Peyer's patch (tissue), 4 donors: ENCODE measurements around the gene FAM120B. TPM values are rescaled to one million over a fixed set of nuclear protein-coding genes. Genes with fewer than 3 reads are reported as not detected.

Experiments used
- DNase-seq, 3 donors: peaks; one replicate each; pipeline ENCODE4 v3.0.0-alpha.2; 2017 to 2019
- H3K27ac ChIP-seq, 4 donors: fragments of 200-600 bp; sonication (generic); one replicate each; pipeline ENCODE4 v1.5.1; 2016 to 2019
- H3K27me3 ChIP-seq, 2 donors: fragments of 200-600 bp; sonication (generic); one replicate each; pipeline ENCODE4 v1.5.1; 2019
- H3K36me3 ChIP-seq, 3 donors: fragments of 200-600 bp; sonication (generic); one replicate each; pipeline ENCODE4 v1.5.1; 2016 to 2019
- H3K4me1 ChIP-seq, 4 donors: fragments of 200-600 bp; sonication (generic); one replicate each; pipeline ENCODE4 v1.5.1; 2016 to 2019
- H3K4me3 ChIP-seq, 4 donors: fragments of 200-600 bp; sonication (generic); 1 replicate in 3 of 4; 2 replicates in 1 of 4; pipeline ENCODE4 v1.5.1; 2016 to 2019; ENCODE audit warnings: mild to moderate bottlenecking in 1 of 4
- H3K9me3 ChIP-seq, 4 donors: fragments of 200-600 bp; sonication (generic); one replicate each; pipeline ENCODE4 v1.5.1; 2016 to 2019; ENCODE audit warnings: mild to moderate bottlenecking in 1 of 4
- POLR2A ChIP-seq, 2 donors: fragments of 450-650 bp; IDR thresholded peaks; one replicate each; pipeline ENCODE4 v1.5.1; 2017; ENCODE audit warnings: antibody characterized with exemption in 2 of 2, mild to moderate bottlenecking in 2 of 2, moderate library complexity in 2 of 2
- total RNA-seq, 4 donors: library from RNA; depleted of rRNA; stranded (reverse); fragments of >200 nt; gene quantifications; one replicate each; pipeline ENCODE4 v1.1.0, GENCODE V29; 2016
- TF ChIP-seq, protein P1 (sequence below), 6 experiments: fragments of 450-650 bp in 4 of 6; fragments of 200-600 bp in 2 of 6; sonication (generic) in 1 of 6; IDR thresholded peaks; one replicate each; pipeline ENCODE4 v1.5.1; 2017 to 2019; ENCODE audit warnings: antibody characterized with exemption in 6 of 6, mild to moderate bottlenecking in 3 of 6, moderate library complexity in 1 of 6

Gene FAM120B
- total RNA-seq, 4 donors from 2014 or later: 22.1 to 50.3 (median 38.1) TPM

DNA sequence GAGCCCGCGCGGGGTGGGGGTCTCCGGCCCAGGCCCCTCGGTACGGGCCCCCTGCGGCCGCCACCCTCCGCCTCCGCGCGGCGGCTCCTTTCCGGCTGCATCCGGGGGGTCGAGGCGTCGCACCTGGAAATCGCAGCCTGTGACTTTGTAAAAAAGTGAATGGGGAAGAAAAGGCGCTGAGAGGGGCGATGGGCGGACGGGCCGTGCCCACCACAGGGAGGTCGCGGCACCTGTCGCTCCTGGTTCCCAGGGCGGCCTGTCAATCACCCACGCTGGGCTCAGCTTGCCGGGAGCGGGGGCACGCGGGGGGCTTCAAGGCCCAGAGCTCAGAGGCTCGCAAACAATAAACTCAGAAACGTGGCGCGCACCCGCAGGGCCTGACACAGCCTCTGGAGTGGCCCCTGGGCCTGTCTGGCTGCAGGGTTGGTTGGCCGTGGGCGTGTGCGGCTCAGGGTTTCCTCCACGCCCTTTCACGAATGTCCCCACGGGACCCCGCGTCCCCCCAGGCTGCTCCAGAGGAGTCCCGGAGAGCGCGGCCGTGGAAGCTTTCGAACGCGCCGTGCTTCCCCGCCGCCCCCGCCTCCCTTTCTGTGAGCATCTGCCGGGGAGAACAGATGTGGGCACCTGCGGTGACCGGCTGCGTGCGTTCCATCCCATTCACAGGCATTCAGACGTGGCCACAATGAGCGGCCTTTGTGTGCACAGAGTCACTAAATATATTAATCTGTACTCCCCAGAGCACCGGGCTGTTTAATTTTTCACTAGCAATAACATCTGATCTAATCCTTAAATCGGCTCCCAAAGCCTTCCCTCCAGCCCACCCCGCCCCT is 9.6 kb upstream of the FAM120B start:
- Histone ChIP-seq H3K9me3 (no peaks in the 10 kb centered on the region), H3K4me3 (peak overlapping the region in 3 of 4 donors; percentile 51 to 60 (median 56)), H3K27me3 (peaks cover 0 to 38% of the 10 kb centered on the region in 2 donors), H3K36me3 (no peaks in the 10 kb centered on the region), H3K27ac (peak overlapping the region; percentile 14 to 72 (median 58)), H3K4me1 (peaks cover 4 to 35% (median 18%) of the 10 kb centered on the region in 4 donors)
- TF ChIP-seq, protein P1, sequence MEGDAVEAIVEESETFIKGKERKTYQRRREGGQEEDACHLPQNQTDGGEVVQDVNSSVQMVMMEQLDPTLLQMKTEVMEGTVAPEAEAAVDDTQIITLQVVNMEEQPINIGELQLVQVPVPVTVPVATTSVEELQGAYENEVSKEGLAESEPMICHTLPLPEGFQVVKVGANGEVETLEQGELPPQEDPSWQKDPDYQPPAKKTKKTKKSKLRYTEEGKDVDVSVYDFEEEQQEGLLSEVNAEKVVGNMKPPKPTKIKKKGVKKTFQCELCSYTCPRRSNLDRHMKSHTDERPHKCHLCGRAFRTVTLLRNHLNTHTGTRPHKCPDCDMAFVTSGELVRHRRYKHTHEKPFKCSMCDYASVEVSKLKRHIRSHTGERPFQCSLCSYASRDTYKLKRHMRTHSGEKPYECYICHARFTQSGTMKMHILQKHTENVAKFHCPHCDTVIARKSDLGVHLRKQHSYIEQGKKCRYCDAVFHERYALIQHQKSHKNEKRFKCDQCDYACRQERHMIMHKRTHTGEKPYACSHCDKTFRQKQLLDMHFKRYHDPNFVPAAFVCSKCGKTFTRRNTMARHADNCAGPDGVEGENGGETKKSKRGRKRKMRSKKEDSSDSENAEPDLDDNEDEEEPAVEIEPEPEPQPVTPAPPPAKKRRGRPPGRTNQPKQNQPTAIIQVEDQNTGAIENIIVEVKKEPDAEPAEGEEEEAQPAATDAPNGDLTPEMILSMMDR (IDR thresholded peaks at IDR 0.05): no peak
- TF ChIP-seq POLR2A (IDR thresholded peaks at IDR 0.05): no peak
- no peak for DNase-seq

DNA sequence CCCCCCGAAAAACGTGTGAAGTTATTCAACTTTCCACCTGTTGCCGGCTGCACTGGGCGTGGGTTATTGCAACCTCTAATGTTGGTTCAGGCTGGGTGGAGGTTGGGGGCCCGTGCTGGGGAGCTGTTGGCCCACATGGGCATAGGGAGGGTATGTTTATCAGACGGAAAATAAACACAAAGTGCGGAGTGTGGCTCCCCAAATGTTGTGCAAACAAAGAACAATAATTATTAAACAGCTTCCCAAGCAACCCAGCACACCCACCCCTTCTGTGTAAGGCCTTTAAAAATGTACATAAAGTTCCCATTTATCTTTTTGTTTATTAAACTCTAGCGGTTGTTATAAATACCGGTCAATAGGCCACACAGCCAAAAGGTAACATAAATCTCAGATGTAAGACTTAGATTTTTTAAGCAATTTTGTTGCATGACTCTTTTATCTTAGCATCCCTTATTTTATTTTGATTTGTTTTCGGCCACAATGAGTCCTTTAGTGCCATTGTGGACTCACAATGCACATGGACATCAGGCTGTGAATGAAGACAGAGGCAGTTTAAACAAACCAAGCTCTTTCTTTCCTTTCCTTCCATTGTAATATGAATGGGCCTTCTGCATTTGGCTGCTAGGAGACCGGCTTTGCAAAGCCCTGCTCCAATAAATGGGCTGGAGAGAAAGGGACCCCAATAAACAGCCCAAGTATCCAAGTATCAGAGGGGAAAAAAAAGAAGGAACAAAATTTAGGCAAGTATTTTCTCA is 8.8 kb upstream of the FAM120B start:
- TF ChIP-seq POLR2A (IDR thresholded peaks at IDR 0.05): no peak
- TF ChIP-seq, protein P1 (IDR thresholded peaks at IDR 0.05): no peak
- Histone ChIP-seq H3K27me3 (peaks cover 0 to 34% of the 10 kb centered on the region in 2 donors), H3K27ac (peak overlapping the region in 3 of 4 donors; percentile 52 to 72 (median 65)), H3K36me3 (no peaks in the 10 kb centered on the region), H3K4me3 (no peak overlapping the region), H3K4me1 (peaks cover 4 to 27% (median 18%) of the 10 kb centered on the region in 4 donors), H3K9me3 (no peaks in the 10 kb centered on the region)
- no peak for DNase-seq

DNA sequence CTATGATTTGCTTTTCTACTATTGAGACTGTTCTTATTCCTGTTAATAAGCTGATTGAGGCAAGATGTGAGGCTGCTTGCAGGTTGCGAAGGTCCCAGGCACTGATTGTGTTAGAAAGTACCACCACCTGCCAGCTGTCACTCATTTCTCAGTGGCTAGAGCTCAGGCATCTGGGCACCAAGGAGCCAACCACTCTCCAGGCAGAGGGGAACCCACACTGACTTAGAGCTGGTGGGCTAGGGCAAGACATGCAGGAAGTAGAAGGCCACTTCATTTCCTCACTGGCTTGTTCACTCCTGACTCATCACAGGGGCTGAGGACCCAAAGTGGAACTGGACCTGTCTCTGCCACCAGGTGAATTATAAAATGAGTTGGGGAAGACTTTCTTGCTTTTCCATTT is 7.9 kb upstream of the FAM120B start:
- Histone ChIP-seq H3K27ac (no peak overlapping the region), H3K36me3 (no peaks in the 10 kb centered on the region), H3K4me3 (no peak overlapping the region), H3K9me3 (no peaks in the 10 kb centered on the region), H3K4me1 (peaks cover 4 to 26% (median 18%) of the 10 kb centered on the region in 4 donors), H3K27me3 (peaks cover 0 to 34% of the 10 kb centered on the region in 2 donors)
- DNase-seq: no peak
- TF ChIP-seq, protein P1 (IDR thresholded peaks at IDR 0.05): no peak
- TF ChIP-seq POLR2A (IDR thresholded peaks at IDR 0.05): no peak

GRCh38 chr6:170301184-170301583 is 5.4 kb upstream of the FAM120B start:
- no peak overlapping the region for H3K27ac ChIP-seq
- H3K4me3 ChIP-seq: no peak overlapping the region
- H3K27me3 ChIP-seq: peaks cover 0 to 14% of the 10 kb centered on the region in 2 donors
- peaks cover 2 to 23% (median 11%) of the 10 kb centered on the region in 4 donors for H3K4me1 ChIP-seq
- no peaks in the 10 kb centered on the region for H3K36me3 ChIP-seq
- no peak for DNase-seq
- H3K9me3 ChIP-seq: no peaks in the 10 kb centered on the region
- no peak for TF ChIP-seq POLR2A (IDR thresholded peaks at IDR 0.05)
- TF ChIP-seq, protein P1 (IDR thresholded peaks at IDR 0.05): no peak

- H3K27me3 ChIP-seq: no peaks in the 10 kb centered on the region
- peak overlapping the region; percentile 86 to 94 (median 92) for H3K27ac ChIP-seq
- H3K4me1 ChIP-seq: peaks cover 5 to 44% (median 10%) of the 10 kb centered on the region in 4 donors
- H3K36me3 ChIP-seq: no peaks in the 10 kb centered on the region
- H3K4me3 ChIP-seq: peak overlapping the region; percentile 84 to 93 (median 90)
- H3K9me3 ChIP-seq: no peaks in the 10 kb centered on the region
- no peak for DNase-seq
- TF ChIP-seq, protein P1 (IDR thresholded peaks at IDR 0.05): no peak
- TF ChIP-seq POLR2A (IDR thresholded peaks at IDR 0.05): no peak
Measured at GRCh38 chr6:170305805-170306323, 694 bp upstream of the FAM120B start.
